Adipose tissue (tissue), 3 donors: ENCODE measurements around the gene TEDC2. TPM values are rescaled to one million over a fixed set of nuclear protein-coding genes. Genes with fewer than 3 reads are reported as not detected.
"Not testable (repeated sequence)": the region's sequence is repeated elsewhere in the genome, so short reads cannot be mapped to it uniquely, and the experiment has no call there.

Experiments
- H3K27ac ChIP-seq: one replicate; pipeline ENCODE4 v1.5.1; 2013; ENCODE audit warnings: low read depth, low read length
- WGBS, 3 donors: extraction: QIAGEN DNeasy Blood & Tissue Kit; methylation state at CpG; one replicate each; pipeline ENCODE4 v1.1.7; 2013; 5-methylcytosine and 5-hydroxymethylcytosine counted together
- polyA plus RNA-seq, 3 donors: library from polyadenylated mRNA; stranded (reverse); fragments of 200-250 nt; gene quantifications; one replicate each; pipeline ENCODE4 v1.2.3, GENCODE V29; 2013
- donor health status: healthy with polysubstance abuse.
- donor health status: Bipolar disorder and iron deficiency.
- donor health status: healthy.

The TEDC2 gene
- polyA plus RNA-seq, 3 donors: 0.38 to 0.92 (median 0.45) TPM

DNA sequence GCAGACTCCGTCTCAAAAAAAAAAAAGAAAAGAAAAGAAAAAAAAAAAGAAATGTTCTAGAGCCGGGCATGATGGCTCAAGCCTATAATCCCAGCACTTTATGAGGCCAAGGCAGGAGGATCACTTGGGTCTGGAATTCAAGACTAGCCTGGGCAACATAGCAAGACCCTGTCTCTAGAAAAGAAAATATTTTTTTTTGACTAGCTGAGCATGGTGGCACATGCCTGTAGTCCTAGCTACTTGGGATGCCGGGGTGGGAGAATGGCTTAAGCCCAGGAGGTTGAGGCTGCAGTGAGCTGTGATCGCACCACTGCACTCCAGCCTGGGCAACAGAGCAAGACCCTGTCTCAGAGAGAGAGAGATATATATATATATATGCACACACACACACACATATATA lies 24.7 kb upstream of the TEDC2 start:
- 93 to 100% (median 97%) methylated on average over 3 to 4 of the region's 4 CpGs for WGBS, 3 donors
- not testable (repeated sequence) for H3K27ac ChIP-seq

DNA sequence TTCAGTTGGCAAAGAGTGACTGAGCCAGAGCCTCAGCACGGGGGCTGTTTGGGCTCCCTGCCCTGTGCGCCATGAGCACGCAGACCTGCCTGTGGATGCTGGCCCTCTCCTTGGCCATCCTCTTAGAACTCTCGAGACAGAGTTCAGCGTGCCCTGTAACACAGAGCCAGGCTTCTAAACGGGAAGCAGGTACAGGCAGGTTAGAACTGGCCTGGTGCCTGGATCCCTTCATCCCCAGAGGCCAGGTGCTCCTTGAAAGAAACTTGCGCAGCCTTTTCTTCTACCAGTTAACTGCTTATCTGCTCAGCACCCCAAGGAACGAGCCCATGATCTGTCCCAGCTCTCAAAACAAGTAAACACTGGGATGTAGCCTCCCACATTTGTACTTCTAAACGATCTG lies 23.8 kb upstream of the TEDC2 start:
- H3K27ac ChIP-seq: no peak overlapping the region
- WGBS, 3 donors: 91 to 95% (median 94%) methylated on average over 9 of the region's 9 CpGs

DNA sequence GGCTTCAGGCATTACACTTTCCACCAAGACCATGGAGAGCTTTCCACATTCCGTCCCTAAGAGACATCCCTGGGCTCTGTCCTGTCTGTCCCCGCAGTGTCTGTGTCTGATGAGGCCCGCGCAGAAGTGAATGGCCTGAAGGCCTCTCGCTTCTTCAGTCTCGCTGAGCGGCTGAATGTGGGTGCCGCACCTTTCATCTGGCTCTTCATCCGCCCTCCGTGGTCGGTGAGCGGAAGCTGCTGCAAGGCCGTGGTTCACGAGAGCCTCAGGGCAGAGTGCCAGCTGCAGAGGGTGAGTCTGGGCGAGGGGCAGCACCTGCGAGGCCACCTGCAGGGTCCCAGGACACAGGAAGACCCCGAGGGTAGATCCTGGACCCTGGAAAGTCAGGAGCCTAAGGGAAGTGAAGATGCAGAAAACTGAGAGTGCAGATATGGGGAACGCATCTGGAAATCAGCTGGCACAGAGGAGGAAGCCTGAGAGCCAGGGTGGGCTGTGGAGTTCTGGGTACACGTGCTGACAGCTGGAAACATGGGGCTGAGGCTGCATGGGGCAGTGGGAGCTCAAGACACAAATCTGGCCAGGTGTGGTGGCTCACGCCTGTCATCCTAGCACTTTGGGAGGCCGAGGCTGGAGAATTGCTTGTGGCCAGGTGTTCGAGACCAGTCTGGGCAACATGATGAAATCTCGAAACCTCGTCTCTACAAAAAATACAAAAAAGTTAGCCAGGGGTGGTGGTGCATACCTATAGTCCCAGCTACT lies 22.7 kb upstream of the TEDC2 start:
- 94 to 96% (median 95%) methylated on average over 24 of the region's 24 CpGs for WGBS, 3 donors
- no peak overlapping the region for H3K27ac ChIP-seq

DNA sequence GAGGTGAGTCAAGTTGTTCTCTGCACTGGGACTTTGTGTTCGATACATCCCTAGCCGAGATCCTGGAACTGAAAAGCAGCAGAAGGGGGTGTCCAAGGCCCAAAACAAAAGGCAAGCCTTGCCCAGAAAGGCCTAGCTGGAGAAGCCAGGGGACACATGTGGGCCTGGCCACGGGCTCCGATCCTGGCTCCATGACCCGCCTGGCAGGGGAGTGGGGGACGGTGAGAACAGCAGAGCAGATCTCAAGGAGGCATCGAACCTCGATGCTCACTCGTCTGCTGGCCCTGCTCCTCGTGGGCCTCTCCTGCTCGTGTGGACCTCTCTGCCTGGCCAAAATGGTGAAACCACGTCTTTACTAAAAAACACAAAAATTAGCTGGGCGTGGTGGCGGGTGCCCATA lies 21.8 kb upstream of the TEDC2 start:
- WGBS, 3 donors: 92 to 97% (median 94%) methylated on average over 14 of the region's 14 CpGs

DNA sequence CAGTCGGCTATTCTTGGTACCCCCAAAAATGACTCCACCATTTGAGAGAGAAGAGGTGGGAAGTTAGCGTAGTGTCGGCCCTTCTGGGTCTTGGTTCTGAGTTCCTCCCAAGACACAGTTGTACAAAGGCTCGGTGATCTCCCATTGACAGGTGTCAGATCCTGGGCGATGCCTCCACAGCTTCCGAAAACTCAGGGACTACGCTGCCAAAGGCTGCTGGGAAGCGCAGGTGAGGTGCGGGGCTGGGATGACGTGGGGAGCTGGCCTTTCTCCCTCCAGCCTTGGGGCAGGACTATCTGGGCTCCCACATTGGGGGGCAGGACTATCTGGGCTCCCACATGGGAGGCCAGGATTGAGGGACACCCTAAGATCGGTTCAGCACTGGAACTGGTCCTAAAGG lies 20.3 kb upstream of the TEDC2 start:
- 95 to 97% (median 96%) methylated on average over 11 of the region's 11 CpGs for WGBS, 3 donors
- no peak overlapping the region for H3K27ac ChIP-seq

More for the DNA sequence above, 21.8 kb upstream of the TEDC2 start:
- H3K27ac ChIP-seq: no peak overlapping the region

DNA sequence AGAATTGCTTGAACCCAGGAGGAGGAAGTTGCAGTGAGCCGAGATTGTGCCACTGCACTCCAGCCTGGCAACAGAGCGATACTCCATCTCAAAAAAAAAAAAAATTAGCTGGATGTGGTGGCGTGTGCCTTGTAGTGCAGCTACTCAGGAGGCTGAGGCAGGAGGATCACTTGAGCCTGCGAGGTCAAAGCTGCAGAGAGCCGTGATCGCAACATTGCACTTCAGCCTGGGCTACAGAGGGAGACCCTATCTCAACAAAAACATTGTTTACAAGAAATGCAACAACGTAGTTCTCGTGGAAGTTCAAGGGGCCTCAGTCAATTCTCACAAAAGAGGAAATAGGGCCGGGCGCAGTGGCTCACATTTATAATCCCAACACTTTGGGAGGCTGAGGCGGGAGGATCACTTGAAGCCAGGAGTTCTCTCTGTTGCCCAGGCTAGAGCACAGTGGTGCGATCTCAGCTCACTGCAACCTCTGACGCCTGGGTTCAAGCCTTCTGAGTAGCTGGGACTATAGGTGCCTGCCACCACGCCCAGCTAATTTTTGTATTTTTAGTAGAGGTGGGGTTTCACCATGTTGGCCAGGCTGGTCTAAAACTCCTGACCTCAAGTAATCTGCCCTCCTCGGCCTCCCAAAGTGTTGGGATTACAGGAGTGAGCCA lies 18.6 kb upstream of the TEDC2 start:
- not testable (repeated sequence) for H3K27ac ChIP-seq
- WGBS, 3 donors: 78 to 90% (median 83%) methylated on average over 15 of the region's 15 CpGs

DNA sequence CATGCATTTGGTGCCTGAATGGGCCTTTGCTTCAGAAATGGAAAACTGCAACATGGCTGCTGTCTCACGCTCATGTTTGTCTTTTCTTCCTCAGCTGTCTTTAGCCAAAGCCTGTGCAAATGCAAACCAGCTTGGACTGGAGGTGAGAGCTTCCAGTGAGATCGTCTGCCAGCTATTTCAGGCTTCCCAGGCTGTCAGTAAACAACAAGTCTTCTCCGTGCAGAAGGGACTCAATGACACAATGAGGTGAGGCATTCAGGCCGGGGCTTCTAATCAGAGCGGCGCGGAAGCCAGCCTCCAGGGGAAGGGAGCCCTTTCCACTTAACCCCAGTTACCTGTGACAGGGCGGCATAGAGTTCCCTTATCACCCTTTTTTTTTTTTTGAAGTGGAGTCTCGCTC lies 16.4 kb upstream of the TEDC2 start:
- WGBS, 3 donors: 90 to 95% (median 91%) methylated on average over 8 to 9 of the region's 9 CpGs
- no peak overlapping the region for H3K27ac ChIP-seq

DNA sequence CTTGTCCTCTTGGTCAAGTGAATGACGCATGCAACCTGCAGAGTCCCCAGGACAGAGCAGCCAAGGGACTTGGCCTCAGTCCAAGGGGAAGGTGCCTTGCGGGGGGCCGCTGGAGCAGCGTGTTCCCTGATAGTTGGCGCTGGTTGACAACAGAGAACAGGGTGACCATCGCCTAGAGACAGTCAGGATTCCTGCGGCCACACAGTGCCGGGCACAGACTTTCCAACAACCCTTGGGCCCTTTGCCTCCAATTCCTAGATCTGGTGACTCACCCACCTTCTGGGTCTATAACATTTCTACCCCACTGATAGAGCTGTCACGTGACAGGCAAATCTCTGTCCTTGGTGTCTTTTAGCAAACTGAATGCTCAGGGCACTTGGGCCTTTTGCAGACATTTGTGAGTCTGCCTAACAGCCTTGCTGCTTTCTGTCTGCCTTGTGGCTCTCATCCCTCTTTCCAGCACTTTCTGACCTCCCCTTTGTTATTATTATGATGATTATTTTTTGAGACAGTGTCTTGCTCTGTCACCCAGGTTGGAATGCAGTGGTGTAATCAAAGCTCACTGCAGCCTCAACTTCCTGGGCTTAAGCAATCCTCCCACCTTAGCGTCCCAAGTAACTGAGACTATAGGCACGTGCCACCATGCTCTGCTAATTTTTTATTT lies 11.9 kb upstream of the TEDC2 start:
- WGBS, 3 donors: 88 to 94% (median 90%) methylated on average over 11 of the region's 11 CpGs

DNA sequence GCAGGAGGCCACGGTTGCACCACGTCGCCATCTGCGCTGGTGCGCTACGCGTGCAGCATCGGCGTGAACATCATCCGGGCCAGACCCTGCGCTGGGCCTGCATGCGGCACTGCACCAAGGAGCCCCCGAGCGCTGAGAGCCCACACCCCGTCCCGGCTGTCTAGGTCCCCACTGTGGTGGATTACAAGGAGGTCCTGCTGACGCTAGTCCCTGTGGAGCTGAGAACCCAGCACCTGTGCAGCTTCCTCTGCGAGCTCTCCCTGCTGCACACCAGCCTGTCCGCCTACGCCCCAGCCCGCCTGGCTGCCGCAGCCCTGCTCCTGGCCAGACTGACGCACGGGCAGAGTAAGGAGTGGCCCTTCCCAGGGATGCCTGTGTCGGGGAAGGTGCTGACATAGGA lies 10.8 kb upstream of the TEDC2 start:
- 94 to 97% (median 97%) methylated on average over 25 of the region's 25 CpGs for WGBS, 3 donors
- no peak overlapping the region for H3K27ac ChIP-seq

More for the DNA sequence above, 11.9 kb upstream of the TEDC2 start:
- H3K27ac ChIP-seq: no peak overlapping the region

DNA sequence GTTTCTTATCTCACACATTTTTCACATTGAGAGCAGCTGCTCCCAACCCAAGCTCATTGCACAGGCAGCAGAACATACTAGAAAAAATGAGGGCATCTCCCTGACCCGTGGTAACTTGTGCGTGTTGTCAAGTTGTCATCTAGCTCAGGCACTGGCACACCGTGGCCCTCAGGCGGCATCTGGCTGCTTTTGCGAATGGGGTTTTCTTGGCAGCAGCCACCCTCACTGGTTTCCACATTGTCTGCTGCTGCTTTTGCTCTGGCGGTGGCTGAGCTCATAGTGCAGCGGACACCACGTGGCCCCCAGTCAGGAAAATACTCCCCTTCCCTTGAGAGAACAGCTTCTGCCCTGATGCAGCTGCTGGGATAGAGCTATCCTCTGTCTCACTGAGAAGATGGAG lies 9.4 kb upstream of the TEDC2 start:
- 94 to 96% (median 95%) methylated on average over 8 of the region's 8 CpGs for WGBS, 3 donors
- no peak overlapping the region for H3K27ac ChIP-seq

DNA sequence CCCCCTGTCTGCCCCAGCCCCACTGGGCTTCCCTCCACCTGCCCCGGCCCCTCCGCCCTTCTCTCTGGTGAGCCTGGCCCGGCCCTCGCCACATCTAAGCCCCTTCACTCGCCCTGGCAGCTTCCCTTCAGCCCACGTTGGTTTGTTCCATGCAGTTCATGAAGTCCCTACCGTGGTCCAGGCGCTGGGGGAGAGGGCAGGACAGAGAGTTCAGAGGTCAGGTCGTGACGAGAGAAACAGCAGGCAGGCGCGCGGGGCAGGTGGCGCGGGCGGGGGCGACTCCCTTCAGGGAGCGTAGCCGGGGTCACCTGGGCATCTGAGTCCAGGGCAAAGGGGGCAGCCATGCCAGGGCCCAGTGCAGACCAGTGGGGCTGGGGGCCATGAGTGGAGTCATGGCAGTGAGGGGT lies 8.9 kb upstream of the TEDC2 start:
- no peak overlapping the region for H3K27ac ChIP-seq
- 93 to 96% (median 94%) methylated on average over 19 of the region's 19 CpGs for WGBS, 3 donors

DNA sequence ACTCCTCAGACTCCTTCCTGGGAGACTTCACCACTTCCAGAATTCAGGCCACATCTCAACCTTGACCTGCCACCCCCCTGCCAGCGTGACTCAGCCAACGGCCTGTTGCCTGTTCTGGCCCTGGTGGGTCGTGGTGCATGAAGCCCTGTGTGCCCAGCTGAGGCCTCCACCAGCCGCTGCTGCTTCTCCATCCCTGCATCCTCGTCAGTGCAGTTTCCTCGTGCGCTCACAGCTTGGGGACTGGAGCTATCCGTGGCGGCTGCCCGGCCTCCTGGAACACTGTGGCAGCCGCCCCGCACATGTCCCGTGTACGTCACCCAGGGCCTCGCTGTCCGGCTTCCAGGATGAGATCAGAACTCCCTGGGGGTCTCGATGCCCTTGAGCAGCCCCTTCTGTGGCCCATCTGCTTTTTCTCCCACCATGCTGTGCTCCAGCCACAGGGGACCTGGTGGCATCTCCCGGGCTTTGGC lies 8.0 kb upstream of the TEDC2 start:
- 93 to 95% (median 94%) methylated on average over 18 of the region's 18 CpGs for WGBS, 3 donors
- H3K27ac ChIP-seq: no peak overlapping the region

DNA sequence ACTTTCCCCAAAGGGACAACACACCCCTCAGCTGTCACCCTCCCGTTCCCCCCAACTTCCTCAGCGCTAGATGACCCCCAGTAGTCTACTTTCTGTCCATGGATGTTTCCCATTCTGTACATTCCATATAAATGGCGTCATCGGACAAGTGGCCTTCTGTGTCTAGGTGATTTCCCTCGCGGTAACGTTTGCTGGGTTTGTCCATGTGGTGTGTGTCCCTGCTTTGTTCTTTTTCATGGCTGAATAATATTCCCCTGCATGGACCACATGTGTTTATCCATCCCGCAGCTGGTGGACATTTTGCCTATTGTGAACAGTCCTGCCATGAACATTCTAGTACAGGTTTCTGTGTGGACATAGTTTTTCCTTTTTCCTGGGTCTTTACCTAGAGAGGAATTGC lies 7.3 kb upstream of the TEDC2 start:
- WGBS, 3 donors: 96 to 98% (median 97%) methylated on average over 8 of the region's 8 CpGs
- no peak overlapping the region for H3K27ac ChIP-seq

DNA sequence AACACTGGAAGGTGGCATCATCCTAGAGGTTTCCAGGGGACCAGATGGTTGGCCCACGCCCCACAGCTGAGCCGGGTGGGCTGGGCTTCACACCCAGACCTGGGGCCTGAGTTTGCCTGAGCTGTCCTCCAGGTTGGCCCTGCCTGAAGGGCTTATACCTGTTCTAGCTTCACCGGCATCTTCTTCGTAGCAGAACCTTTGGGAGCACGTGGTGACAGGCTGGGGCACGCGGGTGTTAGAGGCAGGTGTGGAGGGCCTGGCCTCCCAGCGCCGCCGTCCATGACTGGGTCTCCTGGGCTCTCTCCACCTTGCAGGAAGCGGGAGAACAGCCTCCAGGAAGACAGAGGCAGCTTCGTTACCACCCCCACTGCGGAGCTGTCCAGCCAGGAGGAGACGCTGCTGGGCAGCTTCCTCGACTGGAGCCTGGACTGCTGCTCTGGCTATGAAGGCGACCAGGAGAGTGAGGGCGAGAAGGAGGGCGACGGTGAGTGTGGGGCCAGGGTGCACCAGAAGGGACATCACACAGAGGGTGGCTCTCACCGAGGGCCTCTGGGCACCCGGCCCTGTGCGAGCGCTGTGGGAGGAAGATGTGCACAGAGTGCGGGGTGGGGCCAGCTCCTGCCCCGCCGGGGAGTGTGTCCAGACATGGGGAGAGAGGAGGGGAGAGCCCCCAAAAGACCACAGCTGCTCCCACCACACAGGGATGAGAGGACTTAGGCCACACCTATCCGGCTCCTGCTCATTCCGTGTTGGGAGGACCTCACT lies 4.6 kb upstream of the TEDC2 start:
- no peak overlapping the region for H3K27ac ChIP-seq
- 90 to 97% (median 93%) methylated on average over 28 of the region's 28 CpGs for WGBS, 3 donors

DNA sequence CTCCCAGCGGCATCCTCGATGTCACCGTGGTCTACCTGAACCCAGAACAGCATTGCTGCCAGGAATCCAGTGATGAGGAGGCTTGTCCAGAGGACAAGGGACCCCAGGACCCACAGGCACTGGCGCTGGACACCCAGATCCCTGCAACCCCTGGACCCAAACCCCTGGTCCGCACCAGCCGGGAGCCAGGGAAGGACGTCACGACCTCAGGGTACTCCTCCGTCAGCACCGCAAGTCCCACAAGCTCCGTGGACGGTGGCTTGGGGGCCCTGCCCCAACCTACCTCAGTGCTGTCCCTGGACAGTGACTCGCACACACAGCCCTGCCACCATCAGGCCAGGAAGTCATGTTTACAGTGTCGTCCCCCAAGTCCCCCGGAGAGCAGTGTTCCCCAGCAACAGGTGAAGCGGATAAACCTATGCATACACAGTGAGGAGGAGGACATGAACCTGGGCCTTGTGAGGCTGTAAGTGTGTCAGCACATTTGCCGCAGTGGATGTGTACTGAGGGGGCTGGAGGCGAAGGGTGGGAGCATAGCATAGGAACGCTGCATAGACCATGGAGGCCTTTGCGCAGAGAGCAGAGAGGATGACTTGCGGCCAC lies 3.3 kb upstream of the TEDC2 start:
- no peak overlapping the region for H3K27ac ChIP-seq
- WGBS, 3 donors: 93 to 96% (median 95%) methylated on average over 21 of the region's 21 CpGs

DNA sequence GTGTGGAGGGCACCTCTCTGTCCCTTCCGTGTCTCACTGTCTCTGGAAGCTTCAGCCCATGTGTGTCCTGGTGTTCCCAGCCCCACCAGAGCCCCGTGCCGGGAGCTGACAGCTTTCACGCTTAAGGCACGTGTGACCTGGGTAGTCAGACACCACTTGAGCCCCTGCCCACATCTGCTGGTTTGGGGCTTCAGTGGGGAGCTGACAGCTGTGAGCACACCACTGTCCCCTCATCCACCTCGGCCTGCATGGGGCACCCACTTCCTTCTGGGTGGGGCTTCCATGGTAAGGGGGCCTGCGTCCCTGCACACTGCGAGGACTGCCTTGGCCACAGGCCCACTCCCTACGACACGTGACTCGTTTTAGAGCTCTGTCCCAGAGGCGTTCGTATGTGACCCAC lies 2.6 kb upstream of the TEDC2 start:
- WGBS, 3 donors: 75 to 78% (median 78%) methylated on average over 13 of the region's 13 CpGs
- H3K27ac ChIP-seq: no peak overlapping the region

DNA sequence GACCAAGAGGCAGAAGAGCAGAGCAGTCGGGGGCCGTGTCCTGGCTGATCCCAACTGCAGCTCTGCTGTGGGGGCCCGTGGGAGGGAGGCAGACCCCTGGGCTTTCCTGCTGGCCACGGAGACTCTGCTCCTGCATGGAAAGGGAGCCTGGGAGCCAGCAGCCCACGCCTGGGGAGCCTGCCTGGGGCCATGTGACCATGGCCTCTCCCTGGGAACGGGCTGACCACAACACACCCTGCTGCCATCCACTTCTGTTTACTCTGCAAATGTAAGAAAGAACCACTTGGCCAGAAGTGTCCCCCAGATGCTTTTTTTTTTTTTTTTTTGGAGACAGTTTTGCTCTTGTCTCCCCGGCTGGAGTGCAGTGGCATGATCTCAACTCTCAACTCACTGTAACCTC lies 2.0 kb upstream of the TEDC2 start:
- WGBS, 3 donors: 65 to 88% (median 67%) methylated on average over 6 to 7 of the region's 7 CpGs
- no peak overlapping the region for H3K27ac ChIP-seq

DNA sequence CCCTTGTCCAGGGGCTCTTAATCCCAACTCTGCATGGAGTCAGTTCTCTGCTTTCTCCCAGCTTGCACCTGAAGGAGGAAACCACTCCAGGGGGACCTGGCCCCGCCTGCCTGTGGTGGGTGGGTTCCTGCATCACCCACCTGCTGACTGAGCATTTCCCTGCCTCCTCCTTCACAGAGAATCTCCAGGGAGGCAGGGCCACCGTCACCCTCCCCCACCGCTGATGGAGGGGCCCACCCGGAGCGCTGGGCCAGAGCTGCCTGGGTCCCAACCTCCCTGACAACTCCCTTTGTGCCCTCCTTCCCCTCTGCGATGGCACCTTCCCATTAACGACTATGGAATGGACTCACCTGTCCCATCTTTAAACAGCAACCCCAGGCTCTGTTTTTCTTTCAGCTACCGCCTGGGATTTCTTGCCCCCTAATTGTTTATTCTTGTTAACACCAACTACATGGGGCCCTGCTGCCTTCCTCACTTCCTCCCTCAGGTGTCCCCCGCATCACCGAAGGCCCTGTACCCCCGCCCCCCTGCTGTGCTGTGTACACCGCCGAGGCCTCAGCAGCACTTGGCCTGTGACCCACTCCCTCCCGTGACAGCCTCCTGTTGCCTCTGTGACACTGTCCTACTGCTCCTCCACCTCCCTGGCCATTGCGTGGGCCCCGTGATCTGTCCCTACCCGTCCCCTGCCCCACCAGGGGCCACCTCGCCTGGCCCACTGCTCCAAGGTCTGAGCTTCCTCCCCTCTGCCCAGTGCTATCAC lies 842 bp upstream of the TEDC2 start:
- no peak overlapping the region for H3K27ac ChIP-seq
- 26 to 30% (median 28%) methylated on average over 17 to 18 of the region's 18 CpGs for WGBS, 3 donors
